ENCODE results near the gene TMEM141.
"Not testable (repeated sequence)": the region's sequence is repeated elsewhere in the genome, so short reads cannot be mapped to it uniquely, and the experiment has no call there.

The TMEM141 gene

GRCh38 chr9:136802321-136802720, 11.2 kb downstream of the TMEM141 start:
- Histone ChIP-seq H3K9me3 (ENCODE audit: insufficient read depth, low read length, severe bottlenecking) (no peaks in the 10 kb centered on the region), H3K4me2 (ENCODE audit: insufficient read depth, low read length) (no peak overlapping the region), H3K4me3 (ENCODE audit: low read depth in 1 of 2, low read length in 2 of 2) (no peak overlapping the region), H3K79me2 (ENCODE audit: insufficient read depth, low read length) (peaks cover 7% of the 10 kb centered on the region), H3K27ac (ENCODE audit: low read length) (no peak overlapping the region), H3K9ac (ENCODE audit: low read depth, low read length) (no peak overlapping the region), H3K27me3 (ENCODE audit: insufficient read depth, low read length, poor library complexity) (peaks cover 26% of the 10 kb centered on the region), H3K4me1 (ENCODE audit: insufficient read depth, low read length) (peaks cover 41% of the 10 kb centered on the region), H2AFZ (ENCODE audit: low read depth, low read length) (no peak overlapping the region), H4K20me1 (ENCODE audit: insufficient read depth, low read length) (peaks cover 17% of the 10 kb centered on the region; the same call in 1 of the 2 replicates), H3K36me3 (ENCODE audit: insufficient read depth, low read length) (peaks cover 10% of the 10 kb centered on the region; the same call in 1 of the 2 replicates)
- DNase-seq (no peak), ATAC-seq (ENCODE audit: insufficient read depth, low read depth) (no peak)
- TF ChIP-seq CTCF (IDR thresholded peaks at IDR 0.05; ENCODE audit: borderline replicate concordance, extremely low read depth, low read length, poor library complexity, severe bottlenecking) (no peak), EZH2 (IDR thresholded peaks at IDR 0.05; ENCODE audit: borderline replicate concordance, low read depth, low read length, severe bottlenecking) (no peak)

- Histone ChIP-seq H3K4me1 (ENCODE audit: insufficient read depth, low read length) (peaks cover 41% of the 10 kb centered on the region), H4K20me1 (ENCODE audit: insufficient read depth, low read length) (peaks cover 17% of the 10 kb centered on the region; the same call in 1 of the 2 replicates), H3K36me3 (ENCODE audit: insufficient read depth, low read length) (peaks cover 10% of the 10 kb centered on the region; the same call in 1 of the 2 replicates), H3K27me3 (ENCODE audit: insufficient read depth, low read length, poor library complexity) (peaks cover 26% of the 10 kb centered on the region), H3K79me2 (ENCODE audit: insufficient read depth, low read length) (peaks cover 11% of the 10 kb centered on the region)
- H3K27ac ChIP-seq (ENCODE audit: low read length); H3K9me3 ChIP-seq (ENCODE audit: insufficient read depth, low read length, severe bottlenecking); ATAC-seq (ENCODE audit: insufficient read depth, low read depth); H2AFZ ChIP-seq (ENCODE audit: low read depth, low read length); H3K9ac ChIP-seq (ENCODE audit: low read depth, low read length); H3K4me2 ChIP-seq (ENCODE audit: insufficient read depth, low read length); DNase-seq; H3K4me3 ChIP-seq (ENCODE audit: low read depth in 1 of 2, low read length in 2 of 2): not testable (repeated sequence)
Observed at GRCh38 chr9:136803009-136803550, 11.9 kb downstream of the TMEM141 start.

GRCh38 chr9:136803551-136804508, 12.7 kb downstream of the TMEM141 start:
- ATAC-seq (ENCODE audit: insufficient read depth, low read depth) (no peak), DNase-seq (no peak)
- Histone ChIP-seq H3K79me2 (ENCODE audit: insufficient read depth, low read length) (peaks cover 18% of the 10 kb centered on the region), H3K36me3 (ENCODE audit: insufficient read depth, low read length) (peaks cover 10% of the 10 kb centered on the region; the same call in 1 of the 2 replicates), H3K4me2 (ENCODE audit: insufficient read depth, low read length) (no peak overlapping the region), H3K9me3 (ENCODE audit: insufficient read depth, low read length, severe bottlenecking) (no peaks in the 10 kb centered on the region), H3K4me1 (ENCODE audit: insufficient read depth, low read length) (peaks cover 42% of the 10 kb centered on the region), H3K4me3 (ENCODE audit: low read depth in 1 of 2, low read length in 2 of 2) (no peak overlapping the region), H4K20me1 (ENCODE audit: insufficient read depth, low read length) (peaks cover 17% of the 10 kb centered on the region; the same call in 1 of the 2 replicates), H2AFZ (ENCODE audit: low read depth, low read length) (no peak overlapping the region), H3K9ac (ENCODE audit: low read depth, low read length) (no peak overlapping the region), H3K27me3 (ENCODE audit: insufficient read depth, low read length, poor library complexity) (peaks cover 24% of the 10 kb centered on the region), H3K27ac (ENCODE audit: low read length) (no peak overlapping the region)
- TF ChIP-seq CTCF (IDR thresholded peaks at IDR 0.05; ENCODE audit: borderline replicate concordance, extremely low read depth, low read length, poor library complexity, severe bottlenecking), result no peak
- no peak for TF ChIP-seq EZH2 (IDR thresholded peaks at IDR 0.05; ENCODE audit: borderline replicate concordance, low read depth, low read length, severe bottlenecking)
